ENCODE data around the gene PSPH.
"Not testable (repeated sequence)": the region's sequence is repeated elsewhere in the genome, so short reads cannot be mapped to it uniquely, and the experiment has no call there.

The PSPH gene

GRCh38 chr7:56053379-56053778 lies 2.1 kb upstream of the PSPH start:
- no peaks in the 10 kb centered on the region for H3K27me3 ChIP-seq (ENCODE audit: insufficient read depth, insufficient read length)
- DNase-seq (ENCODE audit: low read depth, low spot score): no peak
- peak overlapping the region; percentile 90 for H3K4me3 ChIP-seq (ENCODE audit: insufficient read length, low read depth)
- TF ChIP-seq ZNF274 (IDR thresholded peaks at IDR 0.05; ENCODE audit: low read depth, low read length) (no peak), SUZ12 (IDR thresholded peaks at IDR 0.05; ENCODE audit: extremely low read depth, insufficient read depth, insufficient read length) (no peak), YY1 (IDR thresholded peaks at IDR 0.05; ENCODE audit: insufficient read depth, insufficient read length) (no peak)
- no peaks in the 10 kb centered on the region for H3K9me3 ChIP-seq (ENCODE audit: insufficient read depth, low read length)
- H3K36me3 ChIP-seq (ENCODE audit: insufficient read depth, insufficient read length, low read length): peaks cover 71% of the 10 kb centered on the region
- peak overlapping the region; percentile 99 for H3K9ac ChIP-seq (ENCODE audit: insufficient read length, low read depth)
- peaks cover 2% of the 10 kb centered on the region for H3K4me1 ChIP-seq (ENCODE audit: insufficient read depth, insufficient read length)

GRCh38 chr7:56051053-56051338 lies 248 bp downstream of the PSPH start:
- H3K4me3 ChIP-seq (ENCODE audit: insufficient read length, low read depth): peak overlapping the region; percentile 90
- H3K4me1 ChIP-seq (ENCODE audit: insufficient read depth, insufficient read length): peaks cover 3% of the 10 kb centered on the region
- H3K9ac ChIP-seq (ENCODE audit: insufficient read length, low read depth): peak overlapping the region; percentile 98
- H3K27me3 ChIP-seq (ENCODE audit: insufficient read depth, insufficient read length): no peaks in the 10 kb centered on the region
- peaks cover 48% of the 10 kb centered on the region for H3K36me3 ChIP-seq (ENCODE audit: insufficient read depth, insufficient read length, low read length)
- TF ChIP-seq SUZ12 (IDR thresholded peaks at IDR 0.05; ENCODE audit: extremely low read depth, insufficient read depth, insufficient read length) (no peak), YY1 (IDR thresholded peaks at IDR 0.05; ENCODE audit: insufficient read depth, insufficient read length) (no peak), ZNF274 (IDR thresholded peaks at IDR 0.05; ENCODE audit: low read depth, low read length) (no peak)
- H3K9me3 ChIP-seq (ENCODE audit: insufficient read depth, low read length): no peaks in the 10 kb centered on the region
- DNase-seq (ENCODE audit: low read depth, low spot score): no peak

GRCh38 chr7:56048763-56049162 lies 2.5 kb downstream of the PSPH start:
- H3K36me3 ChIP-seq (ENCODE audit: insufficient read depth, insufficient read length, low read length): peaks cover 39% of the 10 kb centered on the region
- not testable (repeated sequence) for H3K9ac ChIP-seq (ENCODE audit: insufficient read length, low read depth); H3K27me3 ChIP-seq (ENCODE audit: insufficient read depth, insufficient read length); H3K4me3 ChIP-seq (ENCODE audit: insufficient read length, low read depth); H3K4me1 ChIP-seq (ENCODE audit: insufficient read depth, insufficient read length); H3K9me3 ChIP-seq (ENCODE audit: insufficient read depth, low read length); DNase-seq (ENCODE audit: low read depth, low spot score)

GRCh38 chr7:56048245-56048644 lies 3.0 kb downstream of the PSPH start:
- DNase-seq (ENCODE audit: low read depth, low spot score): no peak
- peaks cover 3% of the 10 kb centered on the region for H3K4me1 ChIP-seq (ENCODE audit: insufficient read depth, insufficient read length)
- no peak overlapping the region for H3K9ac ChIP-seq (ENCODE audit: insufficient read length, low read depth)
- H3K9me3 ChIP-seq (ENCODE audit: insufficient read depth, low read length): no peaks in the 10 kb centered on the region
- peaks cover 36% of the 10 kb centered on the region for H3K36me3 ChIP-seq (ENCODE audit: insufficient read depth, insufficient read length, low read length)
- H3K27me3 ChIP-seq (ENCODE audit: insufficient read depth, insufficient read length): no peaks in the 10 kb centered on the region
- TF ChIP-seq ZNF274 (IDR thresholded peaks at IDR 0.05; ENCODE audit: low read depth, low read length): no peak
- TF ChIP-seq SUZ12 (IDR thresholded peaks at IDR 0.05; ENCODE audit: extremely low read depth, insufficient read depth, insufficient read length): no peak
- TF ChIP-seq YY1 (IDR thresholded peaks at IDR 0.05; ENCODE audit: insufficient read depth, insufficient read length): no peak
- no peak overlapping the region for H3K4me3 ChIP-seq (ENCODE audit: insufficient read length, low read depth)

GRCh38 chr7:56047446-56048116 lies 3.7 kb downstream of the PSPH start:
- H3K4me3 ChIP-seq (ENCODE audit: insufficient read length, low read depth); H3K4me1 ChIP-seq (ENCODE audit: insufficient read depth, insufficient read length); H3K9ac ChIP-seq (ENCODE audit: insufficient read length, low read depth): not testable (repeated sequence)

DNA sequence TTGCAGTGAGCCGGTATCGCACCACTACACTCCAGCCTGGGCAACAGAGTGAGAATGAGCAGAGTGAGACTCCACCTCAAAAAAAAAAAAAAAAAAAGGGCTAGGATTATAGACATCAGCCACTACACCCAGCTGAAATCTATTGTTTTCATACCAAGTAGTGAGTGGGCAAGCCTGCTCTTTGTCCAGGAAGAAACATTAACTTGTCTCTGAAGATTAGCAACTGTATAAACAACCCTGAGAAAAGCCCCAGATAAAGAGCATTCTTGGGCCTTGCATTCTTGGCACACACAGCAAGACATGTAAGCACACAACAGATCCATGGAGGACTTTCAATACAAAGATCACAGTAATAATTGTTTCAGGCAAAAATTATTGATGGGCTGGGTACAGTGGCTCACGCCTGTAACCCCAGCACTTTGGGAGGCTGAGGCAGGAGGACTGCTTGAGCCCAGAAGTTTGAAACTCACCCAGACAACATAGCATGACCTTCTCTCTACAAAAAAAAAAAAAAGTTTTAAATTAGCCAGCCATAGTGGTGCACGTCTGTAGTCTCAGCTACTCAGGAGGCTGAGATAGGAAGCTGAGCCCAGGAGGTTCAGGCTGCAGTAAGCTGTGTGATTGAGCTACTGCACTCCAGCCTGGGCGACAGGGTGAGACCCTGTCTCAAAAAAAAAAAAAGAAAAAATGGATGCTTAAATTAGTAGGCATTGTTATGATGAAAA lies 4.4 kb downstream of the PSPH start:
- DNase-seq (ENCODE audit: low read depth, low spot score): no peak
- no peaks in the 10 kb centered on the region for H3K9me3 ChIP-seq (ENCODE audit: insufficient read depth, low read length)
- H3K36me3 ChIP-seq (ENCODE audit: insufficient read depth, insufficient read length, low read length): peaks cover 34% of the 10 kb centered on the region
- TF ChIP-seq SUZ12 (IDR thresholded peaks at IDR 0.05; ENCODE audit: extremely low read depth, insufficient read depth, insufficient read length) (no peak), ZNF274 (IDR thresholded peaks at IDR 0.05; ENCODE audit: low read depth, low read length) (no peak), YY1 (IDR thresholded peaks at IDR 0.05; ENCODE audit: insufficient read depth, insufficient read length) (no peak)
- no peaks in the 10 kb centered on the region for H3K27me3 ChIP-seq (ENCODE audit: insufficient read depth, insufficient read length)
- no peak overlapping the region for H3K4me3 ChIP-seq (ENCODE audit: insufficient read length, low read depth)
- peaks cover 3% of the 10 kb centered on the region for H3K4me1 ChIP-seq (ENCODE audit: insufficient read depth, insufficient read length)
- H3K9ac ChIP-seq (ENCODE audit: insufficient read length, low read depth): no peak overlapping the region

More at GRCh38 chr7:56047446-56048116, 3.7 kb downstream of the PSPH start:
- H3K9me3 ChIP-seq (ENCODE audit: insufficient read depth, low read length); DNase-seq (ENCODE audit: low read depth, low spot score); H3K27me3 ChIP-seq (ENCODE audit: insufficient read depth, insufficient read length): not testable (repeated sequence)
- peaks cover 34% of the 10 kb centered on the region for H3K36me3 ChIP-seq (ENCODE audit: insufficient read depth, insufficient read length, low read length)

DNA sequence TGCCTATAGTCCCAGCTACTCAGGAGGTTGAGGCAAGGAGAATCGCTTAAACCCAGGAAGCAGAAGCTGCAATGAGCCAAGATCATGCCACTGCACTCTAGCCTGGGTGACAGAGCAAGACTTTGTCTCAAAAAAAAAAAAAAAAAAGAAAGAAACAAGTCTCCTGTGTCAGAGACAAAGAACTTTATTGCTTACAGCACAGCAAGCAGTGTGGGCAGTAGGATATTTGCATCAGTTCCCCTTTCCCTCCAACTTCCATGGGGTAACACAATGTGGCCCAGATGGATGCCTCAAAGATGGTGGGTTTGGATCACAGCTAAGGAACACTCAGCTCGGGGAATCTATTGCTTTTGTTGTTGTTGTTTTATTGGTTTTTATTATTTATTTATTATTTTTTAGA lies 5.5 kb downstream of the PSPH start:
- H3K4me1 ChIP-seq (ENCODE audit: insufficient read depth, insufficient read length); H3K9ac ChIP-seq (ENCODE audit: insufficient read length, low read depth); H3K27me3 ChIP-seq (ENCODE audit: insufficient read depth, insufficient read length); DNase-seq (ENCODE audit: low read depth, low spot score); H3K9me3 ChIP-seq (ENCODE audit: insufficient read depth, low read length); H3K4me3 ChIP-seq (ENCODE audit: insufficient read length, low read depth): not testable (repeated sequence)
- H3K36me3 ChIP-seq (ENCODE audit: insufficient read depth, insufficient read length, low read length): peaks cover 42% of the 10 kb centered on the region

GRCh38 chr7:56040730-56041129 lies 10.5 kb downstream of the PSPH start:
- no peaks in the 10 kb centered on the region for H3K4me1 ChIP-seq (ENCODE audit: insufficient read depth, insufficient read length)
- H3K9ac ChIP-seq (ENCODE audit: insufficient read length, low read depth): no peak overlapping the region
- no peaks in the 10 kb centered on the region for H3K27me3 ChIP-seq (ENCODE audit: insufficient read depth, insufficient read length)
- TF ChIP-seq SUZ12 (IDR thresholded peaks at IDR 0.05; ENCODE audit: extremely low read depth, insufficient read depth, insufficient read length) (no peak), YY1 (IDR thresholded peaks at IDR 0.05; ENCODE audit: insufficient read depth, insufficient read length) (no peak), ZNF274 (IDR thresholded peaks at IDR 0.05; ENCODE audit: low read depth, low read length) (no peak)
- H3K9me3 ChIP-seq (ENCODE audit: insufficient read depth, low read length): no peaks in the 10 kb centered on the region
- no peak overlapping the region for H3K4me3 ChIP-seq (ENCODE audit: insufficient read length, low read depth)
- peaks cover 45% of the 10 kb centered on the region for H3K36me3 ChIP-seq (ENCODE audit: insufficient read depth, insufficient read length, low read length)
- DNase-seq (ENCODE audit: low read depth, low spot score): no peak
